Activated naive CD4-positive, alpha-beta T cell (primary cell): ENCODE results near the gene IFIT2.
"Not testable (repeated sequence)": the region's sequence is repeated elsewhere in the genome, so short reads cannot be mapped to it uniquely, and the experiment has no call there.

ENCODE experiments used
- DNase-seq, 4 experiments: peaks; one replicate each; lab custom pipeline; 2025; lab: John Stamatoyannopoulos, UW

Gene IFIT2

GRCh38 chr10:89279421-89279869 is 22.4 kb upstream of the IFIT2 start:
- no peak for DNase-seq

- no peak for DNase-seq
These were observed 21.3 kb upstream of the IFIT2 start for GRCh38 chr10:89280508-89280907.

- no peak for DNase-seq
These were observed 20.0 kb upstream of the IFIT2 start for GRCh38 chr10:89281606-89282395.

- no peak for DNase-seq
These were observed 18.6 kb upstream of the IFIT2 start for GRCh38 chr10:89283025-89283935.

GRCh38 chr10:89283936-89284475 is 17.8 kb upstream of the IFIT2 start:
- DNase-seq = no peak

GRCh38 chr10:89284711-89285110 is 17.1 kb upstream of the IFIT2 start:
- DNase-seq = not testable (repeated sequence)

- not testable (repeated sequence) for DNase-seq
These were observed 16.5 kb upstream of the IFIT2 start for GRCh38 chr10:89285303-89285702.

GRCh38 chr10:89294721-89295239 is 7.1 kb upstream of the IFIT2 start:
- DNase-seq = no peak

- no peak for DNase-seq
These were observed 6.2 kb upstream of the IFIT2 start for GRCh38 chr10:89295597-89295996.

- DNase-seq = no peak
These were observed 5.6 kb upstream of the IFIT2 start for GRCh38 chr10:89296220-89296648.

GRCh38 chr10:89297356-89297755 is 4.5 kb upstream of the IFIT2 start:
- no peak for DNase-seq

GRCh38 chr10:89297791-89298190 is 4.1 kb upstream of the IFIT2 start:
- DNase-seq = no peak

GRCh38 chr10:89299031-89299430 is 2.8 kb upstream of the IFIT2 start:
- DNase-seq = no peak

- no peak for DNase-seq
These were observed 614 bp upstream of the IFIT2 start for GRCh38 chr10:89301232-89301631.

GRCh38 chr10:89302625-89303024 is 779 bp downstream of the IFIT2 start:
- no peak for DNase-seq

- no peak for DNase-seq
These were observed 1.3 kb downstream of the IFIT2 start for GRCh38 chr10:89303161-89303560.

GRCh38 chr10:89304026-89304425 is 2.2 kb downstream of the IFIT2 start:
- DNase-seq = no peak

GRCh38 chr10:89304446-89304845 is 2.6 kb downstream of the IFIT2 start:
- DNase-seq = no peak

GRCh38 chr10:89304925-89305324 is 3.1 kb downstream of the IFIT2 start:
- DNase-seq = no peak

- DNase-seq = no peak
These were observed 4.1 kb downstream of the IFIT2 start for GRCh38 chr10:89305766-89306433.

- DNase-seq = no peak
These were observed 4.8 kb downstream of the IFIT2 start for GRCh38 chr10:89306434-89307268.
